Stomach (tissue), 4 donors: ENCODE measurements around the gene AQP12B.

ENCODE experiments used
- POLR2A ChIP-seq, 4 donors: fragments of 450-650 bp; IDR thresholded peaks; one replicate each; pipeline ENCODE4 v1.6.1; 2016; ENCODE audit warnings: antibody characterized with exemption in 4 of 4, control low read depth in 2 of 4, mild to moderate bottlenecking in 1 of 4, moderate library complexity in 1 of 4
- TF ChIP-seq, protein P1 (sequence below), 7 experiments: fragments of 450-650 bp in 4 of 7; fragments of 200-600 bp in 3 of 7; sonication (generic) in 3 of 7; IDR thresholded peaks; one replicate each; pipeline ENCODE4 v1.5.1; 2016 to 2019; ENCODE audit warnings: antibody characterized with exemption in 7 of 7, control low read depth in 2 of 7, mild to moderate bottlenecking in 1 of 7

DNA sequence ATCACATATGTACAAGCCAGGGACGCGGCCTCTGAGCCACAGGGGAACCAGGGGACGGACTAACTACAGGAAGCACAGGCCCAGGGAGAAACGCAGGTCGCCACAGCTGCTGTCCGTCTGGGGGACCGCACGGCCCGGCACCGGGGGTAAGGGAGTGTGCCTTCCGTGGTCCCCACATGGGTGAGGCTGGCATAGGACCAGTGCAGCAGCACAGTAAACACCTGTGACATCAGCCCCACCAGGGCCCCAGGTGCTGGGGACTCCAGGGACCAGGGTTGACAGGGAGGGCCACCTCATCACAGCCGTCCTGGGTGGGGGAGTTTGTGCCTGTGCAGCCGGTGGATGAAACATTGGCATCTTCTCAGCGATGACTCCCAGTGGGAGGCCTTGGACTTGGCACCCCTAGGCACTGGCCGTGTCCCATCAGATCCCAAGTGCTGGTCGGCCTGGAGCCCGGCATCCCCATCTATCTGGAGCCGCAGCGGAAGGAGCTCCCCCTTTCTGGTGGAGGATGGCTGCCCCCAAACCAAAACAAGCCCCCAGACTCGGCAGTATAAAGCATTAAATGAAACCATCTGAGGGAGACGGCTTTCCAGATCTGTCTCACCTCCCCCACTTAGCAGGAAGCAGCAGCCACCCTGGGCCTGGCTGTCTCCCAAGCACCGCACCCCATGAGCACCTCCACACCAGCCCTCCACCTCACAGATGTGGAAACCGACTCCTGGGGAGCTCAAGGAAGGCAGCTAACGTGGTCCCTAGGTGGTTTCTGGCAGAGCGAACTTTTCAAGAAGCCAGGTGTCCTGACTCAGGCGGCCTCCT, 31.5 kb upstream of the AQP12B start:
- TF ChIP-seq, protein P1, sequence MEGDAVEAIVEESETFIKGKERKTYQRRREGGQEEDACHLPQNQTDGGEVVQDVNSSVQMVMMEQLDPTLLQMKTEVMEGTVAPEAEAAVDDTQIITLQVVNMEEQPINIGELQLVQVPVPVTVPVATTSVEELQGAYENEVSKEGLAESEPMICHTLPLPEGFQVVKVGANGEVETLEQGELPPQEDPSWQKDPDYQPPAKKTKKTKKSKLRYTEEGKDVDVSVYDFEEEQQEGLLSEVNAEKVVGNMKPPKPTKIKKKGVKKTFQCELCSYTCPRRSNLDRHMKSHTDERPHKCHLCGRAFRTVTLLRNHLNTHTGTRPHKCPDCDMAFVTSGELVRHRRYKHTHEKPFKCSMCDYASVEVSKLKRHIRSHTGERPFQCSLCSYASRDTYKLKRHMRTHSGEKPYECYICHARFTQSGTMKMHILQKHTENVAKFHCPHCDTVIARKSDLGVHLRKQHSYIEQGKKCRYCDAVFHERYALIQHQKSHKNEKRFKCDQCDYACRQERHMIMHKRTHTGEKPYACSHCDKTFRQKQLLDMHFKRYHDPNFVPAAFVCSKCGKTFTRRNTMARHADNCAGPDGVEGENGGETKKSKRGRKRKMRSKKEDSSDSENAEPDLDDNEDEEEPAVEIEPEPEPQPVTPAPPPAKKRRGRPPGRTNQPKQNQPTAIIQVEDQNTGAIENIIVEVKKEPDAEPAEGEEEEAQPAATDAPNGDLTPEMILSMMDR (IDR thresholded peaks at IDR 0.05), result no peak
- TF ChIP-seq POLR2A (IDR thresholded peaks at IDR 0.05), result no peak
